ENCODE measurements around the gene MED15.
"Not testable (repeated sequence)": the region's sequence is repeated elsewhere in the genome, so short reads cannot be mapped to it uniquely, and the experiment has no call there.

MED15 gene

GRCh38 chr22:20498913-20499312, 8.5 kb upstream of the MED15 start:
- H3K27ac ChIP-seq (ENCODE audit: low read depth, low read length), result no peak overlapping the region
- H3K4me2 ChIP-seq (ENCODE audit: low read length), result no peak overlapping the region
- no peaks in the 10 kb centered on the region for H3K36me3 ChIP-seq (ENCODE audit: control insufficient read depth, low read length)
- peaks cover 22% of the 10 kb centered on the region for H3K4me1 ChIP-seq (ENCODE audit: control insufficient read depth, low read length)
- H3K9me3 ChIP-seq (ENCODE audit: control insufficient read depth, insufficient read depth, low read length), result no peaks in the 10 kb centered on the region
- TF ChIP-seq, protein P1, sequence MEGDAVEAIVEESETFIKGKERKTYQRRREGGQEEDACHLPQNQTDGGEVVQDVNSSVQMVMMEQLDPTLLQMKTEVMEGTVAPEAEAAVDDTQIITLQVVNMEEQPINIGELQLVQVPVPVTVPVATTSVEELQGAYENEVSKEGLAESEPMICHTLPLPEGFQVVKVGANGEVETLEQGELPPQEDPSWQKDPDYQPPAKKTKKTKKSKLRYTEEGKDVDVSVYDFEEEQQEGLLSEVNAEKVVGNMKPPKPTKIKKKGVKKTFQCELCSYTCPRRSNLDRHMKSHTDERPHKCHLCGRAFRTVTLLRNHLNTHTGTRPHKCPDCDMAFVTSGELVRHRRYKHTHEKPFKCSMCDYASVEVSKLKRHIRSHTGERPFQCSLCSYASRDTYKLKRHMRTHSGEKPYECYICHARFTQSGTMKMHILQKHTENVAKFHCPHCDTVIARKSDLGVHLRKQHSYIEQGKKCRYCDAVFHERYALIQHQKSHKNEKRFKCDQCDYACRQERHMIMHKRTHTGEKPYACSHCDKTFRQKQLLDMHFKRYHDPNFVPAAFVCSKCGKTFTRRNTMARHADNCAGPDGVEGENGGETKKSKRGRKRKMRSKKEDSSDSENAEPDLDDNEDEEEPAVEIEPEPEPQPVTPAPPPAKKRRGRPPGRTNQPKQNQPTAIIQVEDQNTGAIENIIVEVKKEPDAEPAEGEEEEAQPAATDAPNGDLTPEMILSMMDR (IDR thresholded peaks at IDR 0.05; ENCODE audit: low read depth, low read length, poor library complexity, severe bottlenecking), result no peak
- TF ChIP-seq EZH2phosphoT487 (IDR thresholded peaks at IDR 0.05; ENCODE audit: borderline replicate concordance, low read length), result no peak
- H4K20me1 ChIP-seq (ENCODE audit: control insufficient read depth, insufficient read depth, low read depth, low read length), result no peaks in the 10 kb centered on the region
- no peak overlapping the region for H3K4me3 ChIP-seq (ENCODE audit: low read length)
- H3K27me3 ChIP-seq (ENCODE audit: control insufficient read depth, low read length), result peaks cover 6% of the 10 kb centered on the region; the same call in 1 of the 2 replicates
- H3K9me2 ChIP-seq (replicated peaks; ENCODE audit: control insufficient read depth, low read length), result no peaks in the 10 kb centered on the region
- no peaks in the 10 kb centered on the region for H3F3A ChIP-seq (ENCODE audit: control insufficient read depth, insufficient read depth)
- peaks cover 16% of the 10 kb centered on the region for H3K79me2 ChIP-seq (ENCODE audit: control insufficient read depth, low read length)

- H3K27me3 ChIP-seq (ENCODE audit: control insufficient read depth, low read length), result peaks cover 5% of the 10 kb centered on the region; the same call in 1 of the 2 replicates
- peaks cover 13% of the 10 kb centered on the region for H3K79me2 ChIP-seq (ENCODE audit: control insufficient read depth, low read length)
- H3K27ac ChIP-seq (ENCODE audit: low read depth, low read length), result no peak overlapping the region
- peaks cover 18% of the 10 kb centered on the region for H3K4me1 ChIP-seq (ENCODE audit: control insufficient read depth, low read length)
- no peak overlapping the region for H3K4me2 ChIP-seq (ENCODE audit: low read length)
- H3K9me2 ChIP-seq (replicated peaks; ENCODE audit: control insufficient read depth, low read length), result no peaks in the 10 kb centered on the region
- H3K36me3 ChIP-seq (ENCODE audit: control insufficient read depth, low read length), result no peaks in the 10 kb centered on the region
- no peaks in the 10 kb centered on the region for H3F3A ChIP-seq (ENCODE audit: control insufficient read depth, insufficient read depth)
- H3K4me3 ChIP-seq (ENCODE audit: low read length), result no peak overlapping the region
- H4K20me1 ChIP-seq (ENCODE audit: control insufficient read depth, insufficient read depth, low read depth, low read length), result no peaks in the 10 kb centered on the region
- no peaks in the 10 kb centered on the region for H3K9me3 ChIP-seq (ENCODE audit: control insufficient read depth, insufficient read depth, low read length)
- TF ChIP-seq EZH2phosphoT487 (IDR thresholded peaks at IDR 0.05; ENCODE audit: borderline replicate concordance, low read length), result no peak
- TF ChIP-seq, protein P1 (IDR thresholded peaks at IDR 0.05; ENCODE audit: low read depth, low read length, poor library complexity, severe bottlenecking), result no peak
These were observed 7.6 kb upstream of the MED15 start for GRCh38 chr22:20499769-20500168.

DNA sequence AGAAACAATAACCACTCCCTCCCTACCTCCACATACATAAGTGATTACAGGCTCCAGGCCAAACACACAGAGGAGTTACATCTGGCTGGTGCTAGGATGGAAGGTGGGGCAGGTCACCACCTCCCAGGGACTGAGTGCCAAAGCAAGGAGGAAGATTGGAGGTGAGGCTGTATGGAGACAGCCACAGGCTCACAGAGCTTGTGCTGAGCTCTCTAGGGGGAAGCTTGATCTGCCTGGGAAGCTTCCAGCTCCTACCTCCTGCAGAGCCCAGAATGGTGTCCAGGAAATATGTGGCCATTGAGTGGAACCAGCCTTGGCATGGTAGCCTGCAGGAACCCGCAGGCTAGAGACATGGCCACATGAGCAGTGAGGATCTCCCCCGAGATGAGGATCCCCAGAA, 3.6 kb upstream of the MED15 start:
- no peak overlapping the region for H3K4me2 ChIP-seq (ENCODE audit: low read length)
- peaks cover 10% of the 10 kb centered on the region for H3K36me3 ChIP-seq (ENCODE audit: control insufficient read depth, low read length)
- H3K27me3 ChIP-seq (ENCODE audit: control insufficient read depth, low read length), result no peaks in the 10 kb centered on the region
- no peak overlapping the region for H3K4me3 ChIP-seq (ENCODE audit: low read length)
- no peaks in the 10 kb centered on the region for H3F3A ChIP-seq (ENCODE audit: control insufficient read depth, insufficient read depth)
- no peaks in the 10 kb centered on the region for H3K9me2 ChIP-seq (replicated peaks; ENCODE audit: control insufficient read depth, low read length)
- peaks cover 15% of the 10 kb centered on the region for H3K79me2 ChIP-seq (ENCODE audit: control insufficient read depth, low read length)
- no peak for TF ChIP-seq EZH2phosphoT487 (IDR thresholded peaks at IDR 0.05; ENCODE audit: borderline replicate concordance, low read length)
- TF ChIP-seq, protein P1 (IDR thresholded peaks at IDR 0.05; ENCODE audit: low read depth, low read length, poor library complexity, severe bottlenecking), result no peak
- peaks cover 6% of the 10 kb centered on the region for H3K4me1 ChIP-seq (ENCODE audit: control insufficient read depth, low read length)
- 0 out of 2 replicates have a peak, but pooled peaks cover under 1% of the 10 kb centered on the region for H4K20me1 ChIP-seq (ENCODE audit: control insufficient read depth, insufficient read depth, low read depth, low read length)
- H3K27ac ChIP-seq (ENCODE audit: low read depth, low read length), result no peak overlapping the region
- H3K9me3 ChIP-seq (ENCODE audit: control insufficient read depth, insufficient read depth, low read length), result no peaks in the 10 kb centered on the region

- H3K9me3 ChIP-seq (ENCODE audit: control insufficient read depth, insufficient read depth, low read length); H3K4me3 ChIP-seq (ENCODE audit: low read length); H3F3A ChIP-seq (ENCODE audit: control insufficient read depth, insufficient read depth); H3K4me2 ChIP-seq (ENCODE audit: low read length); H4K20me1 ChIP-seq (ENCODE audit: control insufficient read depth, insufficient read depth, low read depth, low read length); H3K9me2 ChIP-seq (replicated peaks; ENCODE audit: control insufficient read depth, low read length); H3K27ac ChIP-seq (ENCODE audit: low read depth, low read length); H3K27me3 ChIP-seq (ENCODE audit: control insufficient read depth, low read length): not testable (repeated sequence)
- Histone ChIP-seq H3K36me3 (ENCODE audit: control insufficient read depth, low read length) (peaks cover 14% of the 10 kb centered on the region), H3K4me1 (ENCODE audit: control insufficient read depth, low read length) (peaks cover 12% of the 10 kb centered on the region), H3K79me2 (ENCODE audit: control insufficient read depth, low read length) (peaks cover 21% of the 10 kb centered on the region)
These were observed 3.0 kb upstream of the MED15 start for GRCh38 chr22:20504293-20504922.
